Keratinocyte (primary cell): Measurements from ENCODE around the gene GRHPR. TPM values are rescaled to one million over a fixed set of nuclear protein-coding genes. Genes with fewer than 3 reads are reported as not detected.
A peak's percentile ranks its signal among the peaks of the same experiment; 100 is the strongest.

Experiments
- DNase-seq: peaks from one replicate; pipeline ENCODE4 v3.0.0-alpha.2; 2011; ENCODE audit warnings: low read depth, missing footprints, low spot score
- FAIRE-seq: peaks from 2 replicates; lab custom pipeline; 2011; peaks lifted over from hg19 to GRCh38; lab: Jason Lieb, UNC
- H2AFZ ChIP-seq: 2 replicates; pipeline ENCODE4 v1.6.0; 2012; ENCODE audit warnings: low read length, control low read depth, inconsistent platforms; ENCODE audit not compliant: control insufficient read depth
- H3K27ac ChIP-seq: 2 replicates; pipeline ENCODE4 v1.5.1; 2011; ENCODE audit warnings: low read length; ENCODE audit not compliant: control insufficient read depth, insufficient read depth
- H3K27me3 ChIP-seq: 3 replicates; pipeline ENCODE4 v1.6.0; 2011; ENCODE audit warnings: low read length; ENCODE audit not compliant: control insufficient read depth, insufficient read depth; ENCODE audit errors: extremely low read depth
- H3K36me3 ChIP-seq, 2 experiments: 2 replicates in 1 of 2; 3 replicates in 1 of 2; pipeline ENCODE4 v1.5.1; 2011; ENCODE audit warnings: low read length in 2 of 2, mild to moderate bottlenecking in 1 of 2; ENCODE audit not compliant: control insufficient read depth in 2 of 2, insufficient read depth in 2 of 2; ENCODE audit errors: extremely low read depth in 1 of 2
- H3K4me1 ChIP-seq: 3 replicates; pipeline ENCODE4 v1.5.1; 2011; ENCODE audit warnings: low read length; ENCODE audit not compliant: control insufficient read depth, insufficient read depth; ENCODE audit errors: extremely low read depth
- H3K4me2 ChIP-seq: 3 replicates; pipeline ENCODE4 v1.6.0; 2011; ENCODE audit warnings: low read depth, low read length; ENCODE audit not compliant: control insufficient read depth, insufficient read depth; ENCODE audit errors: extremely low read depth
- H3K4me3 ChIP-seq, 3 experiments: fragments of 200-600 bp in 1 of 3; sonication (generic) in 1 of 3; 2 replicates in 2 of 3; 3 replicates in 1 of 3; pipeline ENCODE4 v1.5.1; 2011 to 2016; ENCODE audit warnings: low read length in 3 of 3, mild to moderate bottlenecking in 3 of 3, control low read depth in 2 of 3, inconsistent platforms in 1 of 3, low read depth in 1 of 3, mixed read lengths in 1 of 3, mixed run types in 1 of 3, moderate library complexity in 1 of 3; ENCODE audit not compliant: control insufficient read depth in 2 of 3, insufficient read depth in 2 of 3; ENCODE audit errors: extremely low read depth in 1 of 3
- H3K79me2 ChIP-seq: 2 replicates; pipeline ENCODE4 v1.6.0; 2012; ENCODE audit warnings: low read length; ENCODE audit not compliant: control insufficient read depth, insufficient read depth
- H3K9ac ChIP-seq: 3 replicates; pipeline ENCODE4 v1.6.0; 2011; ENCODE audit warnings: low read length; ENCODE audit not compliant: control insufficient read depth, insufficient read depth; ENCODE audit errors: extremely low read depth
- H3K9me1 ChIP-seq: 3 replicates; pipeline ENCODE4 v1.6.0; 2011; ENCODE audit warnings: low read length; ENCODE audit not compliant: control insufficient read depth, insufficient read depth; ENCODE audit errors: extremely low read depth
- H3K9me3 ChIP-seq: 2 replicates; pipeline ENCODE4 v1.5.1; 2012; ENCODE audit warnings: low read depth, low read length; ENCODE audit not compliant: control insufficient read depth
- H4K20me1 ChIP-seq: 3 replicates; pipeline ENCODE4 v1.6.0; 2011; ENCODE audit warnings: low read length; ENCODE audit not compliant: control insufficient read depth, insufficient read depth; ENCODE audit errors: extremely low read depth
- CTCF ChIP-seq, 3 experiments: IDR thresholded peaks in 1 of 3; conservative IDR thresholded peaks in 1 of 3; optimal IDR thresholded peaks in 1 of 3; 2 replicates in 2 of 3; 3 replicates in 1 of 3; pipeline versions ENCODE3 to v1.5.1; 2011; ENCODE audit warnings: low read length in 3 of 3, mild to moderate bottlenecking in 3 of 3, moderate library complexity in 2 of 3, control low read depth in 1 of 3, inconsistent platforms in 1 of 3; ENCODE audit not compliant: insufficient read depth in 2 of 3; ENCODE audit errors: extremely low read depth in 1 of 3
- EZH2 ChIP-seq: IDR thresholded peaks from one replicate; pipeline ENCODE4 v1.6.1; 2012; ENCODE audit warnings: inconsistent platforms, mild to moderate bottlenecking, low read length, moderate library complexity
- dilution Hi-C: fragments of 300-500 bp; cut with MboI; formaldehyde crosslinking; loops from one replicate; pipeline ENCODE4 v1.7.0; 2020; ENCODE audit warnings: low sequenced_read_pairs; ENCODE audit not compliant: extremely low pct_ligation_motif_present
- polyA plus RNA-seq, 5 experiments: library from polyadenylated mRNA; depleted of rRNA in 3 of 5; stranded (reverse) in 3 of 5; stranded (forward) in 1 of 5; unstranded in 1 of 5; fragments of >200 nt; gene quantifications; 1 replicate in 1 of 5; 2 replicates in 3 of 5; 3 replicates in 1 of 5; pipeline versions ENCODE4 v1.2.1 to v1.2.3, GENCODE V29; 2011 to 2012; ENCODE audit warnings: missing spikeins in 2 of 5, low read depth in 1 of 5, low replicate concordance in 1 of 5

GRHPR gene
- polyA plus RNA-seq, 1 donor (not counting 4 experiments of a cell fraction or from before 2014, with no cell fraction given), result 116 TPM

- DNase-seq (no peak), FAIRE-seq (no peak)
- Histone ChIP-seq H3K9me3 (no peaks in the 10 kb centered on the region), H3K36me3 (no peaks in the 10 kb centered on the region), H3K27me3 (no peaks in the 10 kb centered on the region), H4K20me1 (no peaks in the 10 kb centered on the region), H3K4me3 (no peak overlapping the region), H3K79me2 (no peaks in the 10 kb centered on the region), H3K9me1 (no peaks in the 10 kb centered on the region), H3K27ac (no peak overlapping the region), H3K9ac (no peak overlapping the region), H2AFZ (no peak overlapping the region), H3K4me1 (no peaks in the 10 kb centered on the region), H3K4me2 (no peak overlapping the region)
- dilution Hi-C loops, result no loop called here
- TF ChIP-seq CTCF (optimal IDR thresholded peaks at IDR 0.05 in 1 of 3, IDR thresholded peaks at IDR 0.05 in 1 of 3, conservative IDR thresholded peaks at IDR 0.05 in 1 of 3; ENCODE audit: extremely low read depth in 1 of 3, insufficient read depth in 2 of 3, low read length in 3 of 3) (no peak), EZH2 (no peak)
These were observed 35.5 kb upstream of the GRHPR start for GRCh38 chr9:37386988-37387387.

GRCh38 chr9:37390759-37391158 is 31.7 kb upstream of the GRHPR start:
- Histone ChIP-seq H3K9me1 (no peaks in the 10 kb centered on the region), H3K36me3 (no peaks in the 10 kb centered on the region), H3K9me3 (no peaks in the 10 kb centered on the region), H2AFZ (no peak overlapping the region), H3K9ac (no peak overlapping the region), H3K79me2 (no peaks in the 10 kb centered on the region), H3K27ac (no peak overlapping the region), H3K4me1 (no peaks in the 10 kb centered on the region), H3K4me2 (no peak overlapping the region), H4K20me1 (no peaks in the 10 kb centered on the region), H3K4me3 (no peak overlapping the region), H3K27me3 (no peaks in the 10 kb centered on the region)
- no peak for FAIRE-seq
- no peak for DNase-seq
- TF ChIP-seq CTCF (optimal IDR thresholded peaks at IDR 0.05 in 1 of 3, IDR thresholded peaks at IDR 0.05 in 1 of 3, conservative IDR thresholded peaks at IDR 0.05 in 1 of 3; ENCODE audit: extremely low read depth in 1 of 3, insufficient read depth in 2 of 3, low read length in 3 of 3) (peak; percentile 51 to 63 (median 51)), EZH2 (no peak)
- dilution Hi-C loops, result no loop called here
